Neural cell (in vitro differentiated cells): Measurements from ENCODE around the gene APOL4. TPM values are rescaled to one million over a fixed set of nuclear protein-coding genes. Genes with fewer than 3 reads are reported as not detected.
"Not testable (repeated sequence)": the region's sequence is repeated elsewhere in the genome, so short reads cannot be mapped to it uniquely, and the experiment has no call there.

Experiments used
- H2AFZ ChIP-seq: fragments of 200-600, 300-800 bp; sonication (generic), shearing (Covaris generic); 2 replicates; pipeline ENCODE4 v1.6.0; 2014; ENCODE audit warnings: low read depth, mild to moderate bottlenecking, antibody characterized with exemption, low read length, moderate library complexity
- H3F3A ChIP-seq: fragments of 200-600 bp; shearing (Covaris generic); 2 replicates; pipeline ENCODE4 v1.6.1; 2016; ENCODE audit warnings: mild to moderate bottlenecking, moderate library complexity, mixed read lengths, antibody characterized with exemption, low read length; ENCODE audit not compliant: insufficient read depth, poor library complexity, severe bottlenecking
- H3K27ac ChIP-seq: fragments of 200-600, 300-800 bp; sonication (generic), shearing (Covaris generic); 2 replicates; pipeline ENCODE4 v1.5.1; 2014; ENCODE audit warnings: mild to moderate bottlenecking, low read length, moderate library complexity
- H3K27me3 ChIP-seq: fragments of 300-800, 200-600 bp; sonication (generic), shearing (Covaris generic); 2 replicates; pipeline ENCODE4 v1.6.0; 2014; ENCODE audit warnings: mild to moderate bottlenecking, low read depth, low read length, moderate library complexity; ENCODE audit not compliant: insufficient read depth
- H3K36me3 ChIP-seq: fragments of 300-800, 200-600 bp; sonication (generic), shearing (Covaris generic); 2 replicates; pipeline ENCODE4 v1.5.1; 2014; ENCODE audit warnings: mild to moderate bottlenecking, antibody characterized with exemption, low read length, moderate library complexity; ENCODE audit not compliant: insufficient read depth
- H3K4me2 ChIP-seq: fragments of 300-800, 200-600 bp; sonication (generic), shearing (Covaris generic); 2 replicates; pipeline ENCODE4 v1.6.0; 2014; ENCODE audit warnings: mild to moderate bottlenecking, low read length
- H3K4me3 ChIP-seq: fragments of 300-800, 200-600 bp; sonication (generic), shearing (Covaris generic); 2 replicates; pipeline ENCODE4 v1.5.1; 2014; ENCODE audit warnings: mild to moderate bottlenecking, low read length, moderate library complexity
- H3K79me2 ChIP-seq: fragments of 200-600 bp; shearing (Covaris generic); replicated peaks from 2 replicates; pipeline ENCODE4 v1.6.0; 2014; ENCODE audit warnings: mild to moderate bottlenecking, low read length, moderate library complexity; ENCODE audit not compliant: insufficient read depth
- H3K9ac ChIP-seq: fragments of 300-800, 200-600 bp; sonication (generic), shearing (Covaris generic); 2 replicates; pipeline ENCODE4 v1.6.1; 2016; ENCODE audit warnings: mild to moderate bottlenecking, low read length, mixed read lengths
- H3K9me2 ChIP-seq: fragments of 200-600 bp; shearing (Covaris generic); 2 replicates; pipeline ENCODE4 v1.6.1; 2016; ENCODE audit warnings: mild to moderate bottlenecking, low read length, mixed read lengths; ENCODE audit not compliant: insufficient read depth
- H3K9me3 ChIP-seq: fragments of 200-600, 300-800 bp; sonication (generic), shearing (Covaris generic); 2 replicates; pipeline ENCODE4 v1.6.1; 2016; ENCODE audit warnings: mild to moderate bottlenecking, mixed run types, low read length, moderate library complexity, mixed read lengths
- H4K20me1 ChIP-seq: fragments of 200-600 bp; shearing (Covaris generic); 2 replicates; pipeline ENCODE4 v1.6.1; 2016; ENCODE audit warnings: mild to moderate bottlenecking, mixed run types; ENCODE audit not compliant: insufficient read depth
- CTCF ChIP-seq: fragments of 450-650 bp; IDR thresholded peaks from 2 replicates; pipeline ENCODE4 v1.5.1; 2014; ENCODE audit warnings: antibody characterized with exemption, mild to moderate bottlenecking, moderate library complexity; ENCODE audit not compliant: poor library complexity, severe bottlenecking
- EP300 ChIP-seq: fragments of 450-650 bp; conservative IDR thresholded peaks from 2 replicates; pipeline ENCODE4 v1.6.1; 2014; ENCODE audit warnings: antibody characterized with exemption, mild to moderate bottlenecking, moderate library complexity; ENCODE audit not compliant: poor library complexity, severe bottlenecking
- EZH2 ChIP-seq: fragments of 200-600, 300-800 bp; shearing (Covaris generic), sonication (generic); IDR thresholded peaks from 2 replicates; pipeline ENCODE4 v1.6.1; 2014; ENCODE audit warnings: antibody characterized with exemption, low read length, borderline replicate concordance, mild to moderate bottlenecking; ENCODE audit not compliant: insufficient read depth, poor library complexity, severe bottlenecking
- MXI1 ChIP-seq: fragments of 450-650 bp; conservative IDR thresholded peaks from 2 replicates; pipeline ENCODE4 v1.6.1; 2014; ENCODE audit warnings: antibody characterized with exemption, mild to moderate bottlenecking; ENCODE audit not compliant: poor library complexity, severe bottlenecking
- POLR2AphosphoS5 ChIP-seq: IDR thresholded peaks from 2 replicates; pipeline ENCODE4 v1.6.1; 2012
- RAD21 ChIP-seq: fragments of 450-650 bp; conservative IDR thresholded peaks from 2 replicates; pipeline ENCODE4 v1.6.1; 2014; ENCODE audit warnings: antibody characterized with exemption, mild to moderate bottlenecking, moderate library complexity
- REST ChIP-seq: IDR thresholded peaks from 2 replicates; pipeline ENCODE4 v1.6.1; 2012; ENCODE audit warnings: borderline replicate concordance
- SMC3 ChIP-seq: fragments of 450-650 bp; conservative IDR thresholded peaks from 2 replicates; pipeline ENCODE4 v1.6.1; 2014; ENCODE audit warnings: antibody characterized with exemption, mild to moderate bottlenecking, moderate library complexity; ENCODE audit not compliant: poor library complexity
- TAF1 ChIP-seq: IDR thresholded peaks from 2 replicates; pipeline ENCODE4 v1.6.1; 2012; ENCODE audit warnings: low read depth
- polyA plus RNA-seq: library from polyadenylated mRNA; depleted of rRNA; stranded (reverse); fragments of >200 nt; gene quantifications from 2 replicates; pipeline ENCODE4 v1.2.3, GENCODE V29; 2014

The APOL4 gene
- polyA plus RNA-seq, 1 donor from 2014 or later: not detected

- no peaks in the 10 kb centered on the region for H3K9me3 ChIP-seq
- no peak overlapping the region for H3K4me3 ChIP-seq
- no peak overlapping the region for H2AFZ ChIP-seq
Observed at GRCh38 chr22:36210224-36210623, 8.6 kb upstream of the APOL4 start.

GRCh38 chr22:36209488-36209908 is 7.9 kb upstream of the APOL4 start:
- H3K79me2 ChIP-seq, H3F3A ChIP-seq, H3K27me3 ChIP-seq, H3K27ac ChIP-seq, H3K36me3 ChIP-seq, H2AFZ ChIP-seq, H4K20me1 ChIP-seq, H3K4me2 ChIP-seq, H3K9me2 ChIP-seq, H3K9me3 ChIP-seq, H3K9ac ChIP-seq, H3K4me3 ChIP-seq: not testable (repeated sequence)

More at GRCh38 chr22:36210224-36210623, 8.6 kb upstream of the APOL4 start:
- no peak overlapping the region for H3K27ac ChIP-seq
- H3F3A ChIP-seq: no peaks in the 10 kb centered on the region
- H3K36me3 ChIP-seq: no peaks in the 10 kb centered on the region
- no peak overlapping the region for H3K9ac ChIP-seq
- H3K79me2 ChIP-seq: no peaks in the 10 kb centered on the region
- no peaks in the 10 kb centered on the region for H4K20me1 ChIP-seq
- H3K27me3 ChIP-seq: no peaks in the 10 kb centered on the region
- H3K9me2 ChIP-seq: no peaks in the 10 kb centered on the region
- TF ChIP-seq MXI1: no peak
- no peak overlapping the region for H3K4me2 ChIP-seq

- Histone ChIP-seq H3F3A (no peaks in the 10 kb centered on the region), H3K79me2 (no peaks in the 10 kb centered on the region), H3K27me3 (no peaks in the 10 kb centered on the region), H3K36me3 (no peaks in the 10 kb centered on the region), H3K9me3 (no peaks in the 10 kb centered on the region), H3K9ac (no peak overlapping the region), H2AFZ (no peak overlapping the region), H4K20me1 (no peaks in the 10 kb centered on the region), H3K4me3 (no peak overlapping the region), H3K9me2 (no peaks in the 10 kb centered on the region), H3K27ac (no peak overlapping the region), H3K4me2 (no peak overlapping the region)
- TF ChIP-seq EP300: no peak
- no peak for TF ChIP-seq MXI1
- no peak for TF ChIP-seq EZH2
- TF ChIP-seq POLR2AphosphoS5: no peak
- TF ChIP-seq SMC3: no peak
- no peak for TF ChIP-seq CTCF
- TF ChIP-seq TAF1: no peak
- TF ChIP-seq REST: no peak
- TF ChIP-seq RAD21: no peak
Observed at GRCh38 chr22:36208914-36209313, 7.3 kb upstream of the APOL4 start.
